ENCODE measurements around the gene ZSWIM1.
A peak's percentile ranks its signal among the peaks of the same experiment; 100 is the strongest.
"Not testable (repeated sequence)": the region's sequence is repeated elsewhere in the genome, so short reads cannot be mapped to it uniquely, and the experiment has no call there.

ZSWIM1 gene

GRCh38 chr20:45857114-45857881, 23.7 kb upstream of the ZSWIM1 start, which contains the start of the genes ACOT8 and ZSWIM3:
Gene ACOT8, minus strand, starts transcription at chr20:45857392. Its CDS starts 77 bp downstream, at chr20:45857315.
Gene ZSWIM3, plus strand, starts transcription at chr20:45857614. Its CDS starts 212 bp downstream, at chr20:45857826.
- peak; percentile 98 to 100 (median 100) for DNase-seq

GRCh38 chr20:45857882-45858216, 23.2 kb upstream of the ZSWIM1 start:
- DNase-seq, result no peak

- DNase-seq, result no peak
Observed at GRCh38 chr20:45859916-45860315, 21.1 kb upstream of the ZSWIM1 start.

- no peak for DNase-seq
Observed at GRCh38 chr20:45860560-45861220, 20.3 kb upstream of the ZSWIM1 start.

GRCh38 chr20:45861221-45862075, 19.6 kb upstream of the ZSWIM1 start:
- DNase-seq, result no peak

- no peak for DNase-seq
Observed at GRCh38 chr20:45863543-45864470, 17.2 kb upstream of the ZSWIM1 start.

GRCh38 chr20:45866454-45866853, 14.6 kb upstream of the ZSWIM1 start:
- no peak for DNase-seq

GRCh38 chr20:45867136-45867818, 13.8 kb upstream of the ZSWIM1 start:
- DNase-seq, result no peak

- DNase-seq, result no peak
Observed at GRCh38 chr20:45867819-45868176, 13.2 kb upstream of the ZSWIM1 start.

- no peak for DNase-seq
Observed at GRCh38 chr20:45872626-45873025, 8.4 kb upstream of the ZSWIM1 start.

GRCh38 chr20:45873409-45874103, 7.5 kb upstream of the ZSWIM1 start:
- DNase-seq, result no peak

- not testable (repeated sequence) for DNase-seq
Observed at GRCh38 chr20:45874104-45874481, 6.9 kb upstream of the ZSWIM1 start.

- no peak for DNase-seq
Observed at GRCh38 chr20:45874576-45874975, 6.5 kb upstream of the ZSWIM1 start.

GRCh38 chr20:45878076-45878761, 2.8 kb upstream of the ZSWIM1 start:
- DNase-seq, result no peak

- DNase-seq, result no peak
Observed at GRCh38 chr20:45882469-45883099, 1.6 kb downstream of the ZSWIM1 start.

GRCh38 chr20:45883100-45883469, 2.1 kb downstream of the ZSWIM1 start:
- DNase-seq, result no peak

GRCh38 chr20:45886590-45887345, 5.7 kb downstream of the ZSWIM1 start:
- DNase-seq, result no peak

GRCh38 chr20:45887346-45887715, 6.3 kb downstream of the ZSWIM1 start, which contains the start of gene SPATA25:
Gene SPATA25, minus strand, starts transcription at chr20:45887622. Its CDS starts 32 bp downstream, at chr20:45887590.
- no peak for DNase-seq

- DNase-seq, result no peak
Observed at GRCh38 chr20:45888681-45889080, 7.7 kb downstream of the ZSWIM1 start.
